H1 (cell line): ENCODE data around the gene MANF. TPM values are rescaled to one million over a fixed set of nuclear protein-coding genes. Genes with fewer than 3 reads are reported as not detected.

ENCODE experiments used
- CTCF ChIA-PET: fragments of 300-600 bp; sonication (Branson Sonifier 250); formaldehyde crosslinking; loops from one replicate; lab custom pipeline; 2021; ENCODE audit not compliant: partially characterized antibody; lab: Charles Lee
- POLR2A ChIA-PET: fragments of 300-600 bp; sonication (Branson Sonifier 250); formaldehyde crosslinking; loops from one replicate; lab custom pipeline; 2021; ENCODE audit warnings: inconsistent platforms; ENCODE audit not compliant: partially characterized antibody; lab: Charles Lee
- DNase-seq, 2 experiments: peaks; one replicate each; pipeline versions ENCODE4 v3.0.0 to v3.0.0-alpha.2; 2010 to 2022; ENCODE audit warnings: low spot score in 2 of 2, low read depth in 1 of 2, mixed read lengths in 1 of 2
- FAIRE-seq: peaks from 2 replicates; lab custom pipeline; 2011; peaks lifted over from hg19 to GRCh38; lab: Jason Lieb, UNC
- H2AFZ ChIP-seq: 2 replicates; pipeline ENCODE4 v1.8.1; 2012; ENCODE audit warnings: low read length, inconsistent platforms
- H2AK5ac ChIP-seq: 2 replicates; pipeline ENCODE4 v1.6.1; 2013; ENCODE audit warnings: low read depth, low read length
- H2BK120ac ChIP-seq: replicated peaks from 2 replicates; pipeline ENCODE3; 2013; ENCODE audit warnings: low read depth, low read length, inconsistent platforms
- H2BK12ac ChIP-seq: 2 replicates; pipeline ENCODE4 v1.6.1; 2013; ENCODE audit warnings: low read depth, low read length
- H2BK15ac ChIP-seq: 2 replicates; pipeline ENCODE4 v1.6.1; 2013; ENCODE audit warnings: low read length
- H2BK20ac ChIP-seq: 2 replicates; pipeline ENCODE4 v1.6.1; 2013; ENCODE audit warnings: low read length
- H2BK5ac ChIP-seq: 2 replicates; pipeline ENCODE4 v1.6.1; 2013; ENCODE audit warnings: low read depth, low read length
- H3K14ac ChIP-seq: 2 replicates; pipeline ENCODE4 v1.6.1; 2013; ENCODE audit warnings: inconsistent platforms; ENCODE audit not compliant: insufficient read length
- H3K18ac ChIP-seq: 2 replicates; pipeline ENCODE4 v1.6.1; 2013; ENCODE audit warnings: low read length; ENCODE audit errors: extremely low read depth
- H3K23ac ChIP-seq: 2 replicates; pipeline ENCODE4 v1.6.1; 2013; ENCODE audit warnings: inconsistent platforms; ENCODE audit not compliant: insufficient read length
- H3K23me2 ChIP-seq: 2 replicates; pipeline ENCODE4 v1.6.1; 2013; ENCODE audit warnings: low read depth, low read length
- H3K27ac ChIP-seq: 2 replicates; pipeline ENCODE4 v1.6.1; 2011; ENCODE audit warnings: low read depth, low read length, inconsistent platforms
- H3K27me3 ChIP-seq, 4 experiments: replicated peaks in 1 of 4; 1 replicate in 1 of 4; 2 replicates in 3 of 4; pipeline versions ENCODE4 v1.6.1 to v1.8.1; 2011 to 2013; ENCODE audit warnings: low read length in 3 of 4, mild to moderate bottlenecking in 3 of 4, inconsistent platforms in 2 of 4, mixed read lengths in 2 of 4, moderate library complexity in 1 of 4; ENCODE audit not compliant: control insufficient read depth in 3 of 4, insufficient read depth in 3 of 4; ENCODE audit errors: extremely low read depth in 1 of 4
- H3K36me3 ChIP-seq, 4 experiments: 2 replicates each; pipeline versions ENCODE4 v1.6.1 to v1.8.1; 2011 to 2013; ENCODE audit warnings: mild to moderate bottlenecking in 4 of 4, low read length in 3 of 4, moderate library complexity in 2 of 4, control low read depth in 1 of 4, inconsistent platforms in 1 of 4; ENCODE audit not compliant: insufficient read depth in 4 of 4, control insufficient read depth in 2 of 4
- H3K4ac ChIP-seq: replicated peaks from 2 replicates; pipeline ENCODE3; 2013; ENCODE audit warnings: low read length, low read depth, mixed read lengths, inconsistent platforms; ENCODE audit not compliant: insufficient read length
- H3K4me1 ChIP-seq, 4 experiments: replicated peaks in 1 of 4; 1 replicate in 1 of 4; 2 replicates in 3 of 4; pipeline versions ENCODE4 v1.6.1 to v1.8.1; 2011 to 2013; ENCODE audit warnings: low read length in 3 of 4, inconsistent platforms in 2 of 4, mixed read lengths in 1 of 4; ENCODE audit not compliant: insufficient read depth in 4 of 4, control insufficient read depth in 3 of 4
- H3K4me2 ChIP-seq, 2 experiments: 2 replicates each; pipeline versions ENCODE4 v1.6.1 to v1.8.1; 2011 to 2013; ENCODE audit warnings: low read depth in 2 of 2, low read length in 2 of 2, control low read depth in 1 of 2, inconsistent platforms in 1 of 2, mild to moderate bottlenecking in 1 of 2; ENCODE audit not compliant: insufficient read depth in 1 of 2
- H3K4me3 ChIP-seq, 4 experiments: fragments of 200-600, 300-600 bp in 1 of 4; sonication (generic), shearing (Covaris generic), sonication (Bioruptor Twin) in 1 of 4; 2 replicates each; pipeline versions ENCODE4 v1.5.1 to v1.8.1; 2011 to 2016; ENCODE audit warnings: low read length in 4 of 4, low read depth in 3 of 4, control low read depth in 2 of 4, inconsistent platforms in 2 of 4, mild to moderate bottlenecking in 2 of 4, mixed read lengths in 1 of 4, moderate library complexity in 1 of 4; ENCODE audit not compliant: insufficient read depth in 2 of 4; ENCODE audit errors: extremely low read depth in 1 of 4
- H3K56ac ChIP-seq: replicated peaks from 2 replicates; pipeline ENCODE3; 2013; ENCODE audit warnings: low read depth, mild to moderate bottlenecking, mixed read lengths, low read length, inconsistent platforms; ENCODE audit not compliant: insufficient read length
- H3K79me1 ChIP-seq: 2 replicates; pipeline ENCODE4 v1.6.1; 2013; ENCODE audit warnings: low read depth, low read length, control low read depth
- H3K79me2 ChIP-seq, 2 experiments: 2 replicates each; pipeline versions ENCODE4 v1.6.1 to v1.8.1; 2012 to 2013; ENCODE audit warnings: low read length in 2 of 2, mild to moderate bottlenecking in 2 of 2, inconsistent platforms in 1 of 2; ENCODE audit not compliant: insufficient read depth in 2 of 2, control insufficient read depth in 1 of 2
- H3K9ac ChIP-seq, 4 experiments: replicated peaks in 1 of 4; 1 replicate in 1 of 4; 2 replicates in 3 of 4; pipeline versions ENCODE4 v1.6.1 to v1.8.1; 2011 to 2013; ENCODE audit warnings: low read depth in 3 of 4, low read length in 3 of 4, control low read depth in 2 of 4, mild to moderate bottlenecking in 2 of 4, moderate library complexity in 2 of 4, inconsistent platforms in 1 of 4; ENCODE audit errors: extremely low read depth in 1 of 4
- H3K9me3 ChIP-seq, 2 experiments: 2 replicates each; pipeline versions ENCODE4 v1.6.1 to v1.8.1; 2012 to 2013; ENCODE audit warnings: mild to moderate bottlenecking in 2 of 2, moderate library complexity in 2 of 2, control low read depth in 1 of 2, inconsistent platforms in 1 of 2, low read depth in 1 of 2, low read length in 1 of 2, mixed read lengths in 1 of 2; ENCODE audit not compliant: insufficient read depth in 2 of 2
- H4K20me1 ChIP-seq, 2 experiments: replicated peaks in 1 of 2; 2 replicates each; pipeline versions ENCODE3 to v1.8.1; 2011 to 2013; ENCODE audit warnings: inconsistent platforms in 2 of 2, low read length in 2 of 2, mild to moderate bottlenecking in 1 of 2; ENCODE audit not compliant: insufficient read depth in 2 of 2, control insufficient read depth in 1 of 2
- H4K5ac ChIP-seq: 2 replicates; pipeline ENCODE4 v1.6.1; 2013; ENCODE audit warnings: low read length, low read depth, mixed read lengths, inconsistent platforms; ENCODE audit not compliant: insufficient read length
- H4K8ac ChIP-seq: 2 replicates; pipeline ENCODE4 v1.8.0; 2013; ENCODE audit warnings: mild to moderate bottlenecking, moderate library complexity, low read length, inconsistent platforms; ENCODE audit not compliant: insufficient read depth; ENCODE audit errors: extremely low read depth
- H4K91ac ChIP-seq: replicated peaks from 2 replicates; pipeline ENCODE3; 2013; ENCODE audit warnings: low read length, mixed read lengths, inconsistent platforms; ENCODE audit not compliant: insufficient read length
- KDM5A ChIP-seq: fragments of 200-600 bp; IDR thresholded peaks from 2 replicates; pipeline ENCODE4 v1.7.1; 2012; ENCODE audit warnings: mild to moderate bottlenecking, low read length, inconsistent platforms, mixed read lengths
- PHF8 ChIP-seq: fragments of 200-600 bp; sonication (generic); conservative IDR thresholded peaks from 2 replicates; pipeline ENCODE4 v1.7.1; 2012; ENCODE audit warnings: low read depth, mild to moderate bottlenecking, inconsistent platforms, low read length, moderate library complexity
- YY1 ChIP-seq: IDR thresholded peaks from 2 replicates; pipeline ENCODE4 v1.6.1; 2011; ENCODE audit warnings: low read depth, mild to moderate bottlenecking, low read length
- WGBS, 2 experiments: shearing (Covaris generic) in 1 of 2; methylation state at CpG; one replicate each; pipeline versions ENCODE4 v1.1.6 to v1.1.7; 2013 to 2015; ENCODE audit warnings: low lambda C conversion rate in 2 of 2, mixed read lengths in 2 of 2, inconsistent platforms in 1 of 2, low coverage in 1 of 2, missing lambda C conversion rate in 1 of 2; ENCODE audit not compliant: insufficient replicate concordance in 2 of 2, insufficient coverage in 1 of 2, insufficient read length in 1 of 2; ENCODE audit errors: extremely low coverage in 1 of 2, missing lambda C conversion rate in 1 of 2; 5-methylcytosine and 5-hydroxymethylcytosine counted together
- polyA plus RNA-seq, 7 experiments: library from polyadenylated mRNA; depleted of rRNA in 3 of 7; stranded (reverse) in 5 of 7; unstranded in 2 of 7; fragments of >200 nt in 5 of 7; fragments of 200-250 nt in 2 of 7; gene quantifications; 1 replicate in 5 of 7; 2 replicates in 1 of 7; 4 replicates in 1 of 7; pipeline versions ENCODE4 v1.2.1 to v1.2.3, GENCODE V29; 2011 to 2013; ENCODE audit warnings: missing spikeins in 2 of 7, mixed read lengths in 2 of 7
- total RNA-seq: library from RNA; stranded (reverse); fragmentation: NEBNext Ultra II Directional; extraction: Animal tissue kit (Norgen Biotek cat#: 25700); gene quantifications from 2 replicates; pipeline ENCODE4 v1.2.1, GENCODE V29; 2021

MANF gene
- total and polyA plus RNA-seq, 2 of the 8 experiments (the other 6 are each of a cell fraction or from before 2014, with no cell fraction given): 37.5 to 159 TPM

DNA sequence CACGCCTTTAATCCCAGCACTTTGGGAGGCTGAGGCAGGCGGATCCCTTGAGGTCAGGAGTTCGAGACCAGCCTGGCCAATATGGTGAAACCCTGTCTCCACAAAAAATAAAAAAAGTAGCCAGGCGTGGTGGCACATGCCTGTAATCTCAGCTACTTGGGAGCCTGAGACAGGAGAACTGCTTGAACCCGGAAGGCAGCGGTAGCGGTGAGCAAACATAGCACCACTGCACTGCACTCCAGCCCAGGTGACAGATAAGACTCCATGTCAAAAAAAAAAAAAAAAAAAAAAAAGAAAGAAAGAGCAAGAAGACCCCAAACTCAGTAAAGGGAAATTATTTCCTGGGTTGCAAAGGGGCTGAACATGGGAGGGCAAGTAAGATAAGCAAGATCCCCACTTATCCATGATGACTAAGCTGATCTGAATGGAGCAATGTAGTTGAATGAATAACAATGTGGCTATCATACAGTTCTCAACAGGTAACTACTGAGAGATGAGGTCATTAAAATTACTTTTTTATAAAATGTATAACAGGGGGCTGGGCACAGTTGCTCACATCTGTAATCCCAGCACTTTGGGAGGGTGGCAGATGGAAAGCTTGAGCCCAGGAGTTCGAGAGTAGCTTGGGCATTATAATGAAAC lies 52.0 kb downstream of the MANF start:
- Histone ChIP-seq H3K4me2 (no peak overlapping the region), H3K18ac (no peak overlapping the region), H3K79me2 (no peaks in the 10 kb centered on the region), H3K36me3 (peaks cover 0 to 26% (median 11%) of the 10 kb centered on the region in 4 experiments; a peak in 4 of 8 replicates), H3K4me1 (no peaks in the 10 kb centered on the region), H3K9me3 (no peaks in the 10 kb centered on the region), H3K23ac (no peak overlapping the region), H2BK12ac (no peak overlapping the region), H3K4me3 (no peak overlapping the region), H3K4ac (no peak overlapping the region), H2BK5ac (no peak overlapping the region), H3K79me1 (no peaks in the 10 kb centered on the region), H4K8ac (no peak overlapping the region), H4K5ac (no peak overlapping the region), H4K91ac (no peak overlapping the region), H2BK20ac (no peak overlapping the region), H2BK15ac (no peak overlapping the region), H3K27ac (no peak overlapping the region), H4K20me1 (peaks cover 0 to 2% of the 10 kb centered on the region in 2 experiments), H3K27me3 (no peaks in the 10 kb centered on the region), H2AFZ (no peak overlapping the region), H3K56ac (no peak overlapping the region), H3K23me2 (no peaks in the 10 kb centered on the region), H3K9ac (no peak overlapping the region), H2BK120ac (no peak overlapping the region), H2AK5ac (no peak overlapping the region), H3K14ac (no peak overlapping the region)
- CTCF ChIA-PET: interaction anchor here (2.3 kb wide), 1 partner anchor 9 kb away, joined by 7 read pairs; no protein-coding TSS in a partner anchor
- 96% methylated on average over 8 of the region's 8 CpGs; no CpG with 5 or more reads in 1 of the 2 experiments for WGBS, 2 experiments
- POLR2A ChIA-PET: interaction anchor here (0.9 kb wide), 1 partner anchor 51 kb away, joined by 3 read pairs; no protein-coding TSS in a partner anchor
- DNase-seq: no peak
- TF ChIP-seq YY1 (no peak), PHF8 (no peak), KDM5A (no peak)
- FAIRE-seq: no peak
